GM20000 (cell line): ENCODE measurements around the gene DICER1.

Source experiments
- DNase-seq: peaks from one replicate; pipeline ENCODE4 v3.0.0; 2012; ENCODE audit warnings: low spot score
- TF ChIP-seq, protein P1 (sequence below): IDR thresholded peaks from 2 replicates; pipeline ENCODE4 v1.5.1; 2012; ENCODE audit warnings: mild to moderate bottlenecking, control low read depth; ENCODE audit errors: extremely low read depth, missing control alignments

DICER1 gene

DNA sequence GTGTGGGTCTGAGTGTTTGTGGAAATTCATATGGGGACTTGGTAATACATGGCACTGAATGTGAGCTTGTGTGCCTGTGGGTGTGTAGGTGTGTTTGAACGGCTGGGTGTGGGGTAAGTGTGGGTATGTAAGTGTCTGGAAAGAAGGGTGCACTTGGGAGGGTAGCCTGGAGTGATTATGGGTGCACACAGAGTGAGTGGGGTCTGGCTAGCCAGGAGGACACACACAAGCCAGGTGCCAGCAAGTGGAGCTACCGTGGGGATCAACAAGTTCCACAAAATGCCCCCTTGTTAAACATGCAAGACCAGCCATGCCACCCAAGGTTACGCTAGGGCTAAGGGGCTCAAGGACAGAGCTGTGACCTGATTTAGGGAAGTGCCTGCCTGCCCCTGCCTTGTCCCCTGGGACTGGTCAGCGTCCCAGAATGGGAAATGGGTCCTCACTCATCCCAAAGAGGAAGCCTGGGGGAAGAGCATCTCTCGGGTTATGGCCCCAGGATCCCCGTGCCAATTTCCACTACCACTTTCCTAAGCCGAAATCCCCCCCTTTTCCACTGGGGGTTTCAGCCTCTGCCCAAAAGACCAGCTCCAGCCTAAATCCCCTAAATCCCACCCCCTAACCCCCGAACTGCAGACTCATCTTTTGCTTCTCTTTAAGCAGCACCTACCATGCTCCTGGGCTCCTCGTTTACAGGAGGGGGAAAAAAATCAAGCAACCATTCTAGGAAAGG lies 118.6 kb downstream of the DICER1 start:
- DNase-seq = no peak
- TF ChIP-seq, protein P1, sequence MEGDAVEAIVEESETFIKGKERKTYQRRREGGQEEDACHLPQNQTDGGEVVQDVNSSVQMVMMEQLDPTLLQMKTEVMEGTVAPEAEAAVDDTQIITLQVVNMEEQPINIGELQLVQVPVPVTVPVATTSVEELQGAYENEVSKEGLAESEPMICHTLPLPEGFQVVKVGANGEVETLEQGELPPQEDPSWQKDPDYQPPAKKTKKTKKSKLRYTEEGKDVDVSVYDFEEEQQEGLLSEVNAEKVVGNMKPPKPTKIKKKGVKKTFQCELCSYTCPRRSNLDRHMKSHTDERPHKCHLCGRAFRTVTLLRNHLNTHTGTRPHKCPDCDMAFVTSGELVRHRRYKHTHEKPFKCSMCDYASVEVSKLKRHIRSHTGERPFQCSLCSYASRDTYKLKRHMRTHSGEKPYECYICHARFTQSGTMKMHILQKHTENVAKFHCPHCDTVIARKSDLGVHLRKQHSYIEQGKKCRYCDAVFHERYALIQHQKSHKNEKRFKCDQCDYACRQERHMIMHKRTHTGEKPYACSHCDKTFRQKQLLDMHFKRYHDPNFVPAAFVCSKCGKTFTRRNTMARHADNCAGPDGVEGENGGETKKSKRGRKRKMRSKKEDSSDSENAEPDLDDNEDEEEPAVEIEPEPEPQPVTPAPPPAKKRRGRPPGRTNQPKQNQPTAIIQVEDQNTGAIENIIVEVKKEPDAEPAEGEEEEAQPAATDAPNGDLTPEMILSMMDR = no peak

- TF ChIP-seq, protein P1 = no peak
- no peak for DNase-seq
Observed at GRCh38 chr14:95037273-95037672, 120.1 kb downstream of the DICER1 start.
